B cell (primary cell): ENCODE measurements around the gene ISG15. TPM values are rescaled to one million over a fixed set of nuclear protein-coding genes. Genes with fewer than 3 reads are reported as not detected.

Experiments used
- ATAC-seq: fragments of 200-7000 bp; cut with Tn5 transposase; one replicate; pipeline ENCODE4 v1.10.0; 2021; ENCODE audit warnings: low read depth, mild to moderate bottlenecking, moderate number of reproducible peaks, moderate library complexity
- CTCF ChIA-PET: fragments of 350-600 bp; sonication (Branson Sonifier 250); formaldehyde crosslinking; loops from one replicate; lab custom pipeline; 2021; ENCODE audit warnings: antibody characterized with exemption, inconsistent platforms; lab: Charles Lee
- POLR2A ChIA-PET: fragments of 350-600 bp; sonication (Branson Sonifier 250); formaldehyde crosslinking; loops from one replicate; lab custom pipeline; 2021; ENCODE audit warnings: antibody characterized with exemption; lab: Charles Lee
- DNase-seq: peaks from one replicate; pipeline ENCODE4 v3.0.0; 2013
- H2AFZ ChIP-seq: 2 replicates; pipeline ENCODE4 v1.6.1; 2012; ENCODE audit warnings: mild to moderate bottlenecking, low read depth, low read length; ENCODE audit not compliant: insufficient read depth, poor library complexity, severe bottlenecking
- H3K27ac ChIP-seq, 2 donors: 1 replicate in 1 of 2; 2 replicates in 1 of 2; pipeline ENCODE4 v1.5.1; 2012 to 2013; ENCODE audit warnings: low read length in 2 of 2, mild to moderate bottlenecking in 2 of 2, moderate library complexity in 1 of 2
- H3K27me3 ChIP-seq, 4 experiments: fragments of 200-600 bp in 1 of 4; sonication (generic) in 1 of 4; replicated peaks in 1 of 4; 1 replicate in 2 of 4; 2 replicates in 2 of 4; pipeline versions ENCODE4 v1.6.1 to v1.7.0; 2013 to 2016; ENCODE audit warnings: low read length in 3 of 4, mild to moderate bottlenecking in 2 of 4, mixed read lengths in 1 of 4, moderate library complexity in 1 of 4; ENCODE audit not compliant: insufficient read depth in 4 of 4, control insufficient read depth in 3 of 4; ENCODE audit errors: control extremely low read depth in 1 of 4
- H3K36me3 ChIP-seq, 2 experiments: replicated peaks in 1 of 2; 1 replicate in 1 of 2; 2 replicates in 1 of 2; pipeline versions ENCODE4 v1.6.1 to v1.7.1; 2013; ENCODE audit warnings: low read length in 1 of 2; ENCODE audit not compliant: insufficient read depth in 2 of 2, control insufficient read depth in 1 of 2; ENCODE audit errors: control extremely low read depth in 1 of 2, extremely low read depth in 1 of 2
- H3K4me1 ChIP-seq, 2 donors: fragments of 200-600 bp in 1 of 2; sonication (generic) in 1 of 2; 1 replicate in 1 of 2; 2 replicates in 1 of 2; pipeline versions ENCODE4 v1.5.1 to v1.6.1; 2013 to 2017; ENCODE audit warnings: low read length in 2 of 2; ENCODE audit not compliant: control insufficient read depth in 2 of 2, insufficient read depth in 2 of 2
- H3K4me2 ChIP-seq: replicated peaks from 2 replicates; pipeline ENCODE3; 2012; ENCODE audit warnings: mild to moderate bottlenecking, low read depth, low read length; ENCODE audit not compliant: poor library complexity, severe bottlenecking
- H3K4me3 ChIP-seq, 5 experiments: fragments of 200-600 bp in 1 of 5; sonication (generic) in 1 of 5; 1 replicate in 3 of 5; 2 replicates in 2 of 5; pipeline versions ENCODE4 v1.5.1 to v1.7.0; 2011 to 2016; ENCODE audit warnings: low read length in 4 of 5, mild to moderate bottlenecking in 4 of 5, low read depth in 2 of 5, control low read depth in 1 of 5, moderate library complexity in 1 of 5; ENCODE audit not compliant: insufficient read depth in 1 of 5; ENCODE audit errors: control extremely low read depth in 1 of 5, extremely low read depth in 1 of 5
- H3K79me2 ChIP-seq: fragments of 200-600 bp; sonication (generic); one replicate; pipeline ENCODE4 v1.6.0; 2016; ENCODE audit warnings: low read length; ENCODE audit not compliant: control insufficient read depth, insufficient read depth
- H3K9ac ChIP-seq: fragments of 200-600 bp; sonication (generic); 2 replicates; pipeline ENCODE4 v1.6.1; 2017; ENCODE audit warnings: mild to moderate bottlenecking, low read length, moderate library complexity
- H3K9me3 ChIP-seq, 3 donors: one replicate each; pipeline versions ENCODE4 v1.6.1 to v1.7.1; 2013; ENCODE audit warnings: low read length in 2 of 3; ENCODE audit not compliant: control insufficient read depth in 2 of 3, insufficient read depth in 1 of 3; ENCODE audit errors: control extremely low read depth in 1 of 3
- H4K20me1 ChIP-seq: 2 replicates; pipeline ENCODE4 v1.6.0; 2012; ENCODE audit warnings: mild to moderate bottlenecking, low read length; ENCODE audit not compliant: insufficient read depth, control insufficient read depth, poor library complexity, severe bottlenecking
- H3K27ac Mint-ChIP-seq: one replicate; pipeline ENCODE4 v1.8.0; 2021; ENCODE audit warnings: mixed read lengths
- H3K27me3 Mint-ChIP-seq: one replicate; pipeline ENCODE4 v1.8.0; 2021; ENCODE audit warnings: mixed read lengths
- H3K4me1 Mint-ChIP-seq: one replicate; pipeline ENCODE4 v1.8.0; 2021; ENCODE audit warnings: mixed read lengths
- H3K4me3 Mint-ChIP-seq: one replicate; pipeline ENCODE4 v1.8.0; 2021; ENCODE audit warnings: mixed read lengths
- H3K9me3 Mint-ChIP-seq: one replicate; pipeline ENCODE4 v1.8.0; 2022; ENCODE audit warnings: mixed read lengths; ENCODE audit not compliant: insufficient read depth
- EZH2 ChIP-seq: IDR thresholded peaks from 2 replicates; pipeline ENCODE4 v1.6.1; 2012; ENCODE audit warnings: borderline replicate concordance, low read depth, mild to moderate bottlenecking, moderate library complexity, low read length; ENCODE audit not compliant: insufficient read depth, poor library complexity, severe bottlenecking
- WGBS: methylation state at CpG from one replicate; pipeline ENCODE4 v1.1.5; 2013; ENCODE audit warnings: missing lambda C conversion rate; ENCODE audit not compliant: insufficient coverage; 5-methylcytosine and 5-hydroxymethylcytosine counted together
- intact Hi-C: fragments of 100-400 bp; cut with micrococcal nuclease; formaldehyde crosslinking; loops from one replicate; pipeline ENCODE4 v1.10.0; 2022
- polyA plus RNA-seq: library from polyadenylated mRNA; depleted of rRNA; stranded (reverse); fragments of >200 nt; gene quantifications from 2 replicates; pipeline ENCODE4 v1.2.3, GENCODE V29; 2012
- total RNA-seq, 2 donors: library from RNA; stranded (reverse); fragments of 120-200 nt in 1 of 2; gene quantifications; 1 replicate in 1 of 2; 2 replicates in 1 of 2; pipeline versions ENCODE4 v1.2.3 to v1.2.4, GENCODE V29; 2013 to 2022
- TF ChIP-seq, protein P1 (sequence below): fragments of 200-600 bp; IDR thresholded peaks from one replicate; pipeline ENCODE4 v1.8.0; 2022; ENCODE audit warnings: antibody characterized with exemption, mild to moderate bottlenecking

Gene ISG15
- total and polyA plus RNA-seq, 2 donors (not counting 1 experiment from before 2014, with no cell fraction given), result 28.3 to 91.4 TPM

DNA sequence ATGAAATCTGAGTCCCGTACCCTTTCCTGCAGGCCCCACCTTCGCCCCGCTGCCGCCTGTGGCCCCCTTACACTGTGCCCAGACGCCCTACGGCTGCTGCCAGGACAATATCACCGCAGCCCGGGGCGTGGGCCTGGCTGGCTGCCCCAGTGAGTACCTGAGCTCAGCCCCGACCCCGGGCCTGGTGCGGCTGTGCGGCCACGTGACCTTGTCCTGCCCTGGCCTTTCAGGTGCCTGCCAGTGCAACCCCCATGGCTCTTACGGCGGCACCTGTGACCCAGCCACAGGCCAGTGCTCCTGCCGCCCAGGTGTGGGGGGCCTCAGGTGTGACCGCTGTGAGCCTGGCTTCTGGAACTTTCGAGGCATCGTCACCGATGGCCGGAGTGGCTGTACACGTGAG, 31.8 kb downstream of the ISG15 start:
- ChIA-PET CTCF (interaction anchor here (0.9 to 2.5 kb wide), 2 partner anchors 12 to 19 kb away, joined by 3 to 9 read pairs; no protein-coding TSS in a partner anchor), POLR2A (no interaction called here)
- H3K27ac ChIP-seq, result no peak overlapping the region
- Mint-ChIP-seq H3K27ac (no peak overlapping the region), H3K9me3 (no peaks in the 10 kb centered on the region), H3K27me3 (no peaks in the 10 kb centered on the region), H3K4me1 (peaks cover 5% of the 10 kb centered on the region), H3K4me3 (no peak overlapping the region)
- intact Hi-C loops, result no loop called here
- H4K20me1 ChIP-seq, result peaks cover 1% of the 10 kb centered on the region
- H3K4me2 ChIP-seq, result no peak overlapping the region
- ATAC-seq, result no peak
- 96% methylated on average over 23 of the region's 23 CpGs for WGBS
- peaks cover 0 to 7% (median 0%) of the 10 kb centered on the region in 3 donors for H3K9me3 ChIP-seq
- H2AFZ ChIP-seq, result no peak overlapping the region
- H3K4me1 ChIP-seq, result peaks cover 5% of the 10 kb centered on the region in 2 donors
- no peaks in the 10 kb centered on the region for H3K79me2 ChIP-seq
- DNase-seq, result no peak
- H3K27me3 ChIP-seq, result peaks cover 0 to 6% (median under 1%) of the 10 kb centered on the region in 4 experiments
- no peak for TF ChIP-seq EZH2
- TF ChIP-seq, protein P1, sequence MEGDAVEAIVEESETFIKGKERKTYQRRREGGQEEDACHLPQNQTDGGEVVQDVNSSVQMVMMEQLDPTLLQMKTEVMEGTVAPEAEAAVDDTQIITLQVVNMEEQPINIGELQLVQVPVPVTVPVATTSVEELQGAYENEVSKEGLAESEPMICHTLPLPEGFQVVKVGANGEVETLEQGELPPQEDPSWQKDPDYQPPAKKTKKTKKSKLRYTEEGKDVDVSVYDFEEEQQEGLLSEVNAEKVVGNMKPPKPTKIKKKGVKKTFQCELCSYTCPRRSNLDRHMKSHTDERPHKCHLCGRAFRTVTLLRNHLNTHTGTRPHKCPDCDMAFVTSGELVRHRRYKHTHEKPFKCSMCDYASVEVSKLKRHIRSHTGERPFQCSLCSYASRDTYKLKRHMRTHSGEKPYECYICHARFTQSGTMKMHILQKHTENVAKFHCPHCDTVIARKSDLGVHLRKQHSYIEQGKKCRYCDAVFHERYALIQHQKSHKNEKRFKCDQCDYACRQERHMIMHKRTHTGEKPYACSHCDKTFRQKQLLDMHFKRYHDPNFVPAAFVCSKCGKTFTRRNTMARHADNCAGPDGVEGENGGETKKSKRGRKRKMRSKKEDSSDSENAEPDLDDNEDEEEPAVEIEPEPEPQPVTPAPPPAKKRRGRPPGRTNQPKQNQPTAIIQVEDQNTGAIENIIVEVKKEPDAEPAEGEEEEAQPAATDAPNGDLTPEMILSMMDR, result no peak
- H3K4me3 ChIP-seq, result no peak overlapping the region
- H3K9ac ChIP-seq, result no peak overlapping the region
- no peaks in the 10 kb centered on the region for H3K36me3 ChIP-seq

DNA sequence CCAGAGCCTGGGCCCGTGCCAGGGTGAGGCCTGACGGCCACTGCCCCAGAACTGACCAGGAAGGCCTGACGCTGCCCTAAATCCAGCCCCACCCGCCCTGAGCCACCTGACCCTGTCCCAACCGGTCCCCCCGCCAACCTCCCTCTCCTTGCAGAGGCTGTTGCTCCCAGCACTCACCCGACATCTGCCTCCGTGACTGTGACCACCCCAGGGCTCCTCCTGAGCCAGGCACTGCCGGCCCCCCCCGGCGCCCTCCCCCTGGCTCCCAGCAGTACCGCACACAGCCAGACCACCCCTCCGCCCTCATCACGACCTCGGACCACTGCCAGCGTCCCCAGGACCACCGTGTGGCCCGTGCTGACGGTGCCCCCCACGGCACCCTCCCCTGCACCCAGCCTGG, 32.9 kb downstream of the ISG15 start:
- Histone ChIP-seq H3K27ac (no peak overlapping the region), H3K9ac (no peak overlapping the region), H3K36me3 (no peaks in the 10 kb centered on the region), H3K79me2 (no peaks in the 10 kb centered on the region), H3K9me3 (peaks cover 0 to 7% (median 0%) of the 10 kb centered on the region in 3 donors), H3K4me1 (no peaks in the 10 kb centered on the region), H2AFZ (no peak overlapping the region), H3K4me2 (no peak overlapping the region), H3K4me3 (no peak overlapping the region), H4K20me1 (no peaks in the 10 kb centered on the region), H3K27me3 (peaks cover 0 to 2% (median 0%) of the 10 kb centered on the region in 4 experiments)
- no peaks in the 10 kb centered on the region for H3K9me3 Mint-ChIP-seq
- ChIA-PET POLR2A (no interaction called here), CTCF (no interaction called here)
- H3K4me1 Mint-ChIP-seq, result peaks cover 4% of the 10 kb centered on the region
- ATAC-seq (no peak), DNase-seq (no peak)
- H3K27ac Mint-ChIP-seq, result no peak overlapping the region
- intact Hi-C loops, result no loop called here
- TF ChIP-seq EZH2, result no peak
- TF ChIP-seq, protein P1, result no peak
- WGBS, result 91% methylated on average over 18 of the region's 20 CpGs
- H3K4me3 Mint-ChIP-seq, result no peak overlapping the region
- no peaks in the 10 kb centered on the region for H3K27me3 Mint-ChIP-seq
